OCI-LY3 (cell line): ENCODE data around the gene EHBP1.
A peak's percentile ranks its signal among the peaks of the same experiment; 100 is the strongest.
"Not testable (repeated sequence)": the region's sequence is repeated elsewhere in the genome, so short reads cannot be mapped to it uniquely, and the experiment has no call there.

Experiments
- H2AFZ ChIP-seq: fragments of 200-600, 300-600 bp; shearing (Covaris generic); 2 replicates; pipeline ENCODE4 v1.6.0; 2014; ENCODE audit warnings: antibody characterized with exemption, low read depth, low read length
- H3K27ac ChIP-seq: fragments of 200-600, 300-600 bp; sonication (generic); 2 replicates; pipeline ENCODE4 v1.5.1; 2014; ENCODE audit warnings: mild to moderate bottlenecking, low read length, moderate library complexity, mixed read lengths
- H3K27me3 ChIP-seq: fragments of 200-600, 300-600 bp; sonication (generic); 2 replicates; pipeline ENCODE4 v1.6.1; 2014; ENCODE audit warnings: low read depth, low read length, mixed read lengths
- H3K36me3 ChIP-seq: fragments of 200-600, 300-600 bp; sonication (generic); replicated peaks from 2 replicates; pipeline ENCODE3; 2014; ENCODE audit warnings: low read depth, low read length, mixed read lengths
- H3K4me1 ChIP-seq: fragments of 300-600, 200-600 bp; sonication (generic); 2 replicates; pipeline ENCODE4 v1.6.1; 2014; ENCODE audit warnings: low read length, mixed read lengths
- H3K4me2 ChIP-seq: fragments of 200-600, 300-600 bp; sonication (generic); 2 replicates; pipeline ENCODE4 v1.6.1; 2014; ENCODE audit warnings: low read length, mixed read lengths
- H3K4me3 ChIP-seq: fragments of 300-600, 200-600 bp; sonication (generic); 2 replicates; pipeline ENCODE4 v1.5.1; 2014; ENCODE audit warnings: antibody characterized with exemption, mild to moderate bottlenecking, low read length, moderate library complexity
- H3K79me2 ChIP-seq: fragments of 300-600, 200-600 bp; shearing (Covaris generic); 2 replicates; pipeline ENCODE4 v1.6.1; 2014; ENCODE audit warnings: mild to moderate bottlenecking, low read length, mixed read lengths
- H3K9ac ChIP-seq: fragments of 300-600, 200-600 bp; shearing (Covaris generic); 2 replicates; pipeline ENCODE4 v1.6.0; 2014; ENCODE audit warnings: mild to moderate bottlenecking, low read length, moderate library complexity
- H3K9me3 ChIP-seq: fragments of 200-600, 300-600 bp; shearing (Covaris generic); 2 replicates; pipeline ENCODE4 v1.6.1; 2014; ENCODE audit warnings: low read length, mixed read lengths; ENCODE audit not compliant: insufficient read depth
- H4K20me1 ChIP-seq: fragments of 200-600, 300-600 bp; sonication (generic); 2 replicates; pipeline ENCODE4 v1.6.1; 2016; ENCODE audit warnings: low read length, mixed read lengths; ENCODE audit not compliant: insufficient read depth
- CTCF ChIP-seq: fragments of 200-600, 300-600 bp; sonication (generic); IDR thresholded peaks from 2 replicates; pipeline ENCODE4 v1.5.1; 2014; ENCODE audit warnings: antibody characterized with exemption, low read length, low read depth
- EZH2phosphoT487 ChIP-seq: fragments of 200-600 bp; shearing (Covaris generic); IDR thresholded peaks from 2 replicates; pipeline ENCODE4 v1.6.1; 2018; ENCODE audit warnings: antibody characterized with exemption, mixed run types, low read depth

EHBP1 gene

GRCh38 chr2:62706721-62707521, 1.4 kb downstream of the EHBP1 start:
- H3K27ac ChIP-seq = no peak overlapping the region
- peak overlapping the region; percentile 87 for H3K4me3 ChIP-seq
- TF ChIP-seq CTCF (no peak), EZH2phosphoT487 (no peak)
- peaks cover 19% of the 10 kb centered on the region for H3K79me2 ChIP-seq
- no peaks in the 10 kb centered on the region for H3K9me3 ChIP-seq
- H2AFZ ChIP-seq = no peak overlapping the region
- H3K9ac ChIP-seq = peak overlapping the region; percentile 80
- H4K20me1 ChIP-seq = no peaks in the 10 kb centered on the region
- H3K27me3 ChIP-seq = no peaks in the 10 kb centered on the region
- H3K4me2 ChIP-seq = peak overlapping the region; percentile 92
- H3K36me3 ChIP-seq = peaks cover 35% of the 10 kb centered on the region
- H3K4me1 ChIP-seq = peaks cover 19% of the 10 kb centered on the region

DNA sequence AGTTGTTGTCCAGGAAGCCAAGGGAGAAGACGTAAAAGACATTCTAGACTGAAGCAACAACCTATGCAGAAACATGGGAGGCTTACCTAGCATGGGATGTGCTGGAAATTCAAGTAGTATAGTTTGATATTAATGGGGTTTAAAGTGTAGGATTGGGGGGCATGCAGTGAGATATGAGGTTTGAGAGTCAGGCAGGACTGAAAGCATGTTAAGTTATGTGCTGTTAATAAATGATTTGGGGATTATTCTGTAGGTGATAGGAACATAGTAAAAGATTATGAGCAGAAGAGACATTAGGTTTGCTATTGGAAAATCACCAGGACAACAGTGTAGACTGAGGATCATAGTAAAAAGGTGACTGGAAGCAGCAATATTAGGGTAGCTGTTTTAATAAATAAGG, 3.2 kb downstream of the EHBP1 start:
- Histone ChIP-seq H3K4me3 (no peak overlapping the region), H3K27ac (no peak overlapping the region)

GRCh38 chr2:62711832-62712494, 6.5 kb downstream of the EHBP1 start:
- Histone ChIP-seq H4K20me1 (no peaks in the 10 kb centered on the region), H3K9me3 (no peaks in the 10 kb centered on the region), H3K4me2 (no peak overlapping the region), H3K4me3 (no peak overlapping the region), H3K79me2 (peaks cover 9% of the 10 kb centered on the region), H3K9ac (no peak overlapping the region), H3K27ac (no peak overlapping the region), H3K4me1 (peaks cover 5% of the 10 kb centered on the region; the same call in 1 of the 2 replicates), H3K36me3 (peaks cover 48% of the 10 kb centered on the region), H3K27me3 (no peaks in the 10 kb centered on the region), H2AFZ (no peak overlapping the region)
- no peak for TF ChIP-seq EZH2phosphoT487
- TF ChIP-seq CTCF = no peak

More for the DNA sequence above, 3.2 kb downstream of the EHBP1 start:
- no peaks in the 10 kb centered on the region for H3K27me3 ChIP-seq
- H3K4me2 ChIP-seq = no peak overlapping the region
- no peak overlapping the region for H3K9ac ChIP-seq
- peaks cover 19% of the 10 kb centered on the region for H3K79me2 ChIP-seq
- H4K20me1 ChIP-seq = no peaks in the 10 kb centered on the region
- TF ChIP-seq EZH2phosphoT487 (no peak), CTCF (no peak)
- H3K9me3 ChIP-seq = no peaks in the 10 kb centered on the region
- no peak overlapping the region for H2AFZ ChIP-seq
- H3K4me1 ChIP-seq = peaks cover 19% of the 10 kb centered on the region
- peaks cover 41% of the 10 kb centered on the region for H3K36me3 ChIP-seq

DNA sequence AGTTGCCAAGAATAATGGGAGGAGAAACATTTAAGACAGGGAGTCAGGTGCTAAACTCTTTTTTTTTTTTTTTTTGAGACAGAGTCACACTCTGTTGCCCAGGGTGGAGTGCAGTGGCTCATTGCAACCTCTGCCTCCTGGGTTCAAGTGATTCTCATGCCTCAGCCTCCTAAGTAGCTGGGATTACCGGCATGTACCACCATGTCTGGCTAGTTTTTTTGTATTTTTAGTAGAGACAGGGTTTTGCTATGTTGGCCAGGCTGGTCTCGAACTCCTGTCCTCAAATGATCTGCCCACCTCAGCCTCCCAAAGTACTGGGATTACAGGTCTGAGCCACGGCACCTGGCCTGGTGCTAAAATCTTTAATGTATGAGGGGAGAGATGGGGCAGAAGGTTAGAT, 7.7 kb downstream of the EHBP1 start:
- not testable (repeated sequence) for H3K4me2 ChIP-seq, H3K4me1 ChIP-seq, H3K79me2 ChIP-seq

More for the DNA sequence above, 7.7 kb downstream of the EHBP1 start:
- not testable (repeated sequence) for H2AFZ ChIP-seq, H3K9ac ChIP-seq, H3K27me3 ChIP-seq, H4K20me1 ChIP-seq, H3K4me3 ChIP-seq, H3K27ac ChIP-seq, H3K9me3 ChIP-seq
- peaks cover 39% of the 10 kb centered on the region for H3K36me3 ChIP-seq
